ENCODE results near the gene TUSC2.

DNA sequence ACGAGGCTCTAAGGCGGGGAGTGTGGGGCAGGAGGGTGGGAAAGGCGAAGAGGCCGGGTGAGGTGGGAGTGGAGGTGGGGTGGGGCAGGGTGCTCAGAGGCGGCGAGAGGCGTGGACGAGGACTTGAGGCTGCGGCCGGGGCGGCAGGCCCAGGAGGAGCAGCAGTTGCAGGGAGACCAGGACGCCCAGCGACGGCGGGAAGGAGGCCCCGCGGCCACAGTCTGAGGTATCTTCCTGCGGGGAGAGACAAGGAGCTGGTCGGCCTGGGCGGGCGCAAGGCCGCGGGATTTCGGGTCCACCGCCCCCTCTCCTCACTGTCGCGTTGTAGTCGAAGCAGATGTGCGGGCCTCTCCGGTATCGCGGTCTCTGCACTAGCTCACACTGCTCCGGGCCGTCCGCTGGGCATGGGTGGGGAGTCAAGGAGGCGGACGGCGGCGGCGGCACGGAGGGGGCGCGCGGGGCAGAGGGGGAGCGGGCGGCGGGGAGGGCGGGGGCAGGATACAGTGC, 36.6 kb upstream of the TUSC2 start:
- no peak for TF ChIP-seq POLR2AphosphoS5 (IDR thresholded peaks at IDR 0.05; ENCODE audit: low read depth)
- TF ChIP-seq CTCF (IDR thresholded peaks at IDR 0.05; ENCODE audit: insufficient read depth, low read length): no peak
- TF ChIP-seq, protein P1, sequence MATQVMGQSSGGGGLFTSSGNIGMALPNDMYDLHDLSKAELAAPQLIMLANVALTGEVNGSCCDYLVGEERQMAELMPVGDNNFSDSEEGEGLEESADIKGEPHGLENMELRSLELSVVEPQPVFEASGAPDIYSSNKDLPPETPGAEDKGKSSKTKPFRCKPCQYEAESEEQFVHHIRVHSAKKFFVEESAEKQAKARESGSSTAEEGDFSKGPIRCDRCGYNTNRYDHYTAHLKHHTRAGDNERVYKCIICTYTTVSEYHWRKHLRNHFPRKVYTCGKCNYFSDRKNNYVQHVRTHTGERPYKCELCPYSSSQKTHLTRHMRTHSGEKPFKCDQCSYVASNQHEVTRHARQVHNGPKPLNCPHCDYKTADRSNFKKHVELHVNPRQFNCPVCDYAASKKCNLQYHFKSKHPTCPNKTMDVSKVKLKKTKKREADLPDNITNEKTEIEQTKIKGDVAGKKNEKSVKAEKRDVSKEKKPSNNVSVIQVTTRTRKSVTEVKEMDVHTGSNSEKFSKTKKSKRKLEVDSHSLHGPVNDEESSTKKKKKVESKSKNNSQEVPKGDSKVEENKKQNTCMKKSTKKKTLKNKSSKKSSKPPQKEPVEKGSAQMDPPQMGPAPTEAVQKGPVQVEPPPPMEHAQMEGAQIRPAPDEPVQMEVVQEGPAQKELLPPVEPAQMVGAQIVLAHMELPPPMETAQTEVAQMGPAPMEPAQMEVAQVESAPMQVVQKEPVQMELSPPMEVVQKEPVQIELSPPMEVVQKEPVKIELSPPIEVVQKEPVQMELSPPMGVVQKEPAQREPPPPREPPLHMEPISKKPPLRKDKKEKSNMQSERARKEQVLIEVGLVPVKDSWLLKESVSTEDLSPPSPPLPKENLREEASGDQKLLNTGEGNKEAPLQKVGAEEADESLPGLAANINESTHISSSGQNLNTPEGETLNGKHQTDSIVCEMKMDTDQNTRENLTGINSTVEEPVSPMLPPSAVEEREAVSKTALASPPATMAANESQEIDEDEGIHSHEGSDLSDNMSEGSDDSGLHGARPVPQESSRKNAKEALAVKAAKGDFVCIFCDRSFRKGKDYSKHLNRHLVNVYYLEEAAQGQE (IDR thresholded peaks at IDR 0.05; ENCODE audit: insufficient replicate concordance, low read depth): no peak

Data from HL-60 (cell line).